ENCODE results near the gene MORF4L2. TPM values are rescaled to one million over a fixed set of nuclear protein-coding genes. Genes with fewer than 3 reads are reported as not detected.

The MORF4L2 gene
- total and polyA plus RNA-seq, 4 donors: 90.9 to 366 (median 175) TPM

GRCh38 chrX:103681443-103681842, 5.1 kb downstream of the MORF4L2 start:
- TF ChIP-seq ZBTB33 (IDR thresholded peaks at IDR 0.05): no peak
- no peak for TF ChIP-seq HNF4G (IDR thresholded peaks at IDR 0.05)
- no peak for TF ChIP-seq JUND (IDR thresholded peaks at IDR 0.05)
- TF ChIP-seq NR2F2 (IDR thresholded peaks at IDR 0.05): no peak
- no peak for TF ChIP-seq SP1 (IDR thresholded peaks at IDR 0.05)
- TF ChIP-seq YY1 (IDR thresholded peaks at IDR 0.05): no peak
- TF ChIP-seq RAD21 (IDR thresholded peaks at IDR 0.05): no peak
- no peak for TF ChIP-seq GABPA (IDR thresholded peaks at IDR 0.05 in 1 of 2, conservative IDR thresholded peaks at IDR 0.05 in 1 of 2)
- TF ChIP-seq, protein P1, sequence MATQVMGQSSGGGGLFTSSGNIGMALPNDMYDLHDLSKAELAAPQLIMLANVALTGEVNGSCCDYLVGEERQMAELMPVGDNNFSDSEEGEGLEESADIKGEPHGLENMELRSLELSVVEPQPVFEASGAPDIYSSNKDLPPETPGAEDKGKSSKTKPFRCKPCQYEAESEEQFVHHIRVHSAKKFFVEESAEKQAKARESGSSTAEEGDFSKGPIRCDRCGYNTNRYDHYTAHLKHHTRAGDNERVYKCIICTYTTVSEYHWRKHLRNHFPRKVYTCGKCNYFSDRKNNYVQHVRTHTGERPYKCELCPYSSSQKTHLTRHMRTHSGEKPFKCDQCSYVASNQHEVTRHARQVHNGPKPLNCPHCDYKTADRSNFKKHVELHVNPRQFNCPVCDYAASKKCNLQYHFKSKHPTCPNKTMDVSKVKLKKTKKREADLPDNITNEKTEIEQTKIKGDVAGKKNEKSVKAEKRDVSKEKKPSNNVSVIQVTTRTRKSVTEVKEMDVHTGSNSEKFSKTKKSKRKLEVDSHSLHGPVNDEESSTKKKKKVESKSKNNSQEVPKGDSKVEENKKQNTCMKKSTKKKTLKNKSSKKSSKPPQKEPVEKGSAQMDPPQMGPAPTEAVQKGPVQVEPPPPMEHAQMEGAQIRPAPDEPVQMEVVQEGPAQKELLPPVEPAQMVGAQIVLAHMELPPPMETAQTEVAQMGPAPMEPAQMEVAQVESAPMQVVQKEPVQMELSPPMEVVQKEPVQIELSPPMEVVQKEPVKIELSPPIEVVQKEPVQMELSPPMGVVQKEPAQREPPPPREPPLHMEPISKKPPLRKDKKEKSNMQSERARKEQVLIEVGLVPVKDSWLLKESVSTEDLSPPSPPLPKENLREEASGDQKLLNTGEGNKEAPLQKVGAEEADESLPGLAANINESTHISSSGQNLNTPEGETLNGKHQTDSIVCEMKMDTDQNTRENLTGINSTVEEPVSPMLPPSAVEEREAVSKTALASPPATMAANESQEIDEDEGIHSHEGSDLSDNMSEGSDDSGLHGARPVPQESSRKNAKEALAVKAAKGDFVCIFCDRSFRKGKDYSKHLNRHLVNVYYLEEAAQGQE (IDR thresholded peaks at IDR 0.05): no peak
- TF ChIP-seq HNF4A (conservative IDR thresholded peaks at IDR 0.05): no peak
- TF ChIP-seq, protein P2, sequence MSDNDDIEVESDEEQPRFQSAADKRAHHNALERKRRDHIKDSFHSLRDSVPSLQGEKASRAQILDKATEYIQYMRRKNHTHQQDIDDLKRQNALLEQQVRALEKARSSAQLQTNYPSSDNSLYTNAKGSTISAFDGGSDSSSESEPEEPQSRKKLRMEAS (IDR thresholded peaks at IDR 0.05): no peak
- TF ChIP-seq, protein P3, sequence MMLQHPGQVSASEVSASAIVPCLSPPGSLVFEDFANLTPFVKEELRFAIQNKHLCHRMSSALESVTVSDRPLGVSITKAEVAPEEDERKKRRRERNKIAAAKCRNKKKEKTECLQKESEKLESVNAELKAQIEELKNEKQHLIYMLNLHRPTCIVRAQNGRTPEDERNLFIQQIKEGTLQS (IDR thresholded peaks at IDR 0.05): no peak
- TF ChIP-seq FOXA2 (IDR thresholded peaks at IDR 0.05): no peak
- no peak for TF ChIP-seq EGR1 (IDR thresholded peaks at IDR 0.05; ENCODE audit: low read depth in 2 of 2)
- TF ChIP-seq FOXA1 (IDR thresholded peaks at IDR 0.05): no peak
- TF ChIP-seq, protein P4, sequence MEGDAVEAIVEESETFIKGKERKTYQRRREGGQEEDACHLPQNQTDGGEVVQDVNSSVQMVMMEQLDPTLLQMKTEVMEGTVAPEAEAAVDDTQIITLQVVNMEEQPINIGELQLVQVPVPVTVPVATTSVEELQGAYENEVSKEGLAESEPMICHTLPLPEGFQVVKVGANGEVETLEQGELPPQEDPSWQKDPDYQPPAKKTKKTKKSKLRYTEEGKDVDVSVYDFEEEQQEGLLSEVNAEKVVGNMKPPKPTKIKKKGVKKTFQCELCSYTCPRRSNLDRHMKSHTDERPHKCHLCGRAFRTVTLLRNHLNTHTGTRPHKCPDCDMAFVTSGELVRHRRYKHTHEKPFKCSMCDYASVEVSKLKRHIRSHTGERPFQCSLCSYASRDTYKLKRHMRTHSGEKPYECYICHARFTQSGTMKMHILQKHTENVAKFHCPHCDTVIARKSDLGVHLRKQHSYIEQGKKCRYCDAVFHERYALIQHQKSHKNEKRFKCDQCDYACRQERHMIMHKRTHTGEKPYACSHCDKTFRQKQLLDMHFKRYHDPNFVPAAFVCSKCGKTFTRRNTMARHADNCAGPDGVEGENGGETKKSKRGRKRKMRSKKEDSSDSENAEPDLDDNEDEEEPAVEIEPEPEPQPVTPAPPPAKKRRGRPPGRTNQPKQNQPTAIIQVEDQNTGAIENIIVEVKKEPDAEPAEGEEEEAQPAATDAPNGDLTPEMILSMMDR (IDR thresholded peaks at IDR 0.05; ENCODE audit: low read depth, low read length, missing input control): no peak
- TF ChIP-seq RXRA (IDR thresholded peaks at IDR 0.05): no peak
- TF ChIP-seq TAF1 (conservative IDR thresholded peaks at IDR 0.05): no peak
- H3K4me3 ChIP-seq (ENCODE audit: low read depth in 1 of 3, low read length in 3 of 3): no peak overlapping the region
- H3K9me3 ChIP-seq (ENCODE audit: control insufficient read depth in 4 of 4, low read length in 3 of 4): no peaks in the 10 kb centered on the region
- peaks cover 3 to 40% (median 28%) of the 10 kb centered on the region in 4 donors for H3K36me3 ChIP-seq (ENCODE audit: control insufficient read depth in 4 of 4, insufficient read depth in 3 of 4, low read depth in 1 of 4, low read length in 3 of 4)
- no peak overlapping the region for H3K27ac ChIP-seq (ENCODE audit: low read depth in 1 of 2, low read length in 2 of 2)
- no peak for DNase-seq (ENCODE audit: low spot score)
- H3K27me3 ChIP-seq (ENCODE audit: control insufficient read depth in 4 of 4, insufficient read depth in 4 of 4, low read length in 3 of 4): no peaks in the 10 kb centered on the region
- 87% methylated on average over 2 of the region's 2 CpGs for WGBS
- peaks cover 0 to 10% (median 1%) of the 10 kb centered on the region in 4 donors for H3K4me1 ChIP-seq (ENCODE audit: control insufficient read depth in 4 of 4, insufficient read depth in 4 of 4, low read length in 3 of 4)
- H3K9ac ChIP-seq (ENCODE audit: low read depth in 1 of 2, low read length in 2 of 2): no peak overlapping the region

Data from liver (tissue), 9 donors.